ENCODE data around the gene SMARCB1. TPM values are rescaled to one million over a fixed set of nuclear protein-coding genes. Genes with fewer than 3 reads are reported as not detected.

SMARCB1 gene
- 10 to 100 TPM; 37.8 to 61.0 (median 47.7) TPM for total RNA-seq

DNA sequence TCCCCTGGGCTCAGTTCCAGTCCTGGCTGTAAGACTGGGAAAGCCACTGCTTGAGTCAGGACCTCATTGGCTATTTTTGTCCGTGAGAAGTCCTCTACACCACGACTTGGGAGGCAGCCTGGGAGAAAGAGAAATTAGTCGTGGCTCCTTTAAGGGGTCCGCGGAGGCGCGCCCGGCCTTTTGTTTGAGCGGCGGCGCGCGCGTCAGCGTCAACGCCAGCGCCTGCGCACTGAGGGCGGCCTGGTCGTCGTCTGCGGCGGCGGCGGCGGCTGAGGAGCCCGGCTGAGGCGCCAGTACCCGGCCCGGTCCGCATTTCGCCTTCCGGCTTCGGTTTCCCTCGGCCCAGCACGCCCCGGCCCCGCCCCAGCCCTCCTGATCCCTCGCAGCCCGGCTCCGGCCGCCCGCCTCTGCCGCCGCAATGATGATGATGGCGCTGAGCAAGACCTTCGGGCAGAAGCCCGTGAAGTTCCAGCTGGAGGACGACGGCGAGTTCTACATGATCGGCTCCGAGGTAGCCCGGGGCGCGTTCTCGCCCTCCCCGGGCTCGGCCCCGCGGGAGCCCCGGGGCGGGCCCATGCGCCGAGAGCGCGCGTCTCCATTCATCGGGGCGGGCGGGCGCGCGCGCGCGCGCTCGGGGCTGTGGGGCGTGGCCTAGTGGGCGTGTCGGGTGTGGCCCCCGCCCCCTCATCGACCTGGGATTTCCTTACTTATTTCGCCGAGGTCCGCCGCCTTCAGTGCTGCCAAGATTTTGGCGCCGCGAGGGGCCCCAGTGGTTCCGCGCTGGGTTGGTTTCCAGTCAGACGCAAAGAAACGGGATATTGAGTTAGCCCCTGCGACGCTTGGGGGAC is at the start of gene SMARCB1:
SMARCB1 (plus strand) TSS at position 215 of the 848 bp plus-strand sequence; CDS start at position 419, 204 bp downstream.
- H3K4me3 ChIP-seq: peak within 1 kb of the TSS; percentile 75 to 96 (median 84)
- peaks cover 12 to 67% (median 28%) of the 10 kb centered on the region in 3 donors for H3K4me1 ChIP-seq
- no peaks in the 10 kb centered on the region for H3K27me3 ChIP-seq
- WGBS, 2 donors: 0% methylated on average over 1 of the region's 97 CpGs; no CpG with 5 or more reads in 1 of the 2 donors
- peak in 2 of 4 donors; percentile 70 to 86 for TF ChIP-seq POLR2A (IDR thresholded peaks at IDR 0.05)
- TF ChIP-seq, protein P1, sequence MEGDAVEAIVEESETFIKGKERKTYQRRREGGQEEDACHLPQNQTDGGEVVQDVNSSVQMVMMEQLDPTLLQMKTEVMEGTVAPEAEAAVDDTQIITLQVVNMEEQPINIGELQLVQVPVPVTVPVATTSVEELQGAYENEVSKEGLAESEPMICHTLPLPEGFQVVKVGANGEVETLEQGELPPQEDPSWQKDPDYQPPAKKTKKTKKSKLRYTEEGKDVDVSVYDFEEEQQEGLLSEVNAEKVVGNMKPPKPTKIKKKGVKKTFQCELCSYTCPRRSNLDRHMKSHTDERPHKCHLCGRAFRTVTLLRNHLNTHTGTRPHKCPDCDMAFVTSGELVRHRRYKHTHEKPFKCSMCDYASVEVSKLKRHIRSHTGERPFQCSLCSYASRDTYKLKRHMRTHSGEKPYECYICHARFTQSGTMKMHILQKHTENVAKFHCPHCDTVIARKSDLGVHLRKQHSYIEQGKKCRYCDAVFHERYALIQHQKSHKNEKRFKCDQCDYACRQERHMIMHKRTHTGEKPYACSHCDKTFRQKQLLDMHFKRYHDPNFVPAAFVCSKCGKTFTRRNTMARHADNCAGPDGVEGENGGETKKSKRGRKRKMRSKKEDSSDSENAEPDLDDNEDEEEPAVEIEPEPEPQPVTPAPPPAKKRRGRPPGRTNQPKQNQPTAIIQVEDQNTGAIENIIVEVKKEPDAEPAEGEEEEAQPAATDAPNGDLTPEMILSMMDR (IDR thresholded peaks at IDR 0.05): peak in 2 of 6 experiments; percentile 4 to 5
- H3K9me3 ChIP-seq: no peaks in the 10 kb centered on the region
- H3K27ac ChIP-seq: peak within 1 kb of the TSS; percentile 98 to 100 (median 98)
- intact Hi-C loops (cut with DNase I): no loop called here
- peaks cover 0 to 17% (median 0%) of the 10 kb centered on the region in 3 donors for H3K36me3 ChIP-seq
- DNase-seq: peak; percentile 51

DNA sequence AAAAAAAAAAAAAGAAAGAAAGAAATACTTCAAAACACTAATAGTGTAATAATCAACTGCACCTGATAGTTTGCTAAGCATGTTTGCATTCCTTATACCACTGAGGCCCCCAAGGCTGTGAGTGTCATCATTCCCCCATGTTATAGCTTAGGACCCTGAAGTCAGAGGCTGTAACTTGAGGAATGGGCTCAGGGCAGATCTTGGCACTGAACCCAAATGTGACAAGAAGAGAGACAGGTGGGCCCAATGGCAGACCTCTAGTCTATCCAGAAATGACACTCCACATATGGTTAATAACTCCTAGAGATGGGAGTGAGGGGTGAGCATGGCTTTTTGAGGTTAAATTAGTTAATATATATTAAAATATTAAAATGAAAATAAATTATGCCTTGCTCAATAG is 49.1 kb upstream of the SMARCB1 start:
- intact Hi-C loops (cut with DNase I): no loop called here
- H3K4me1 ChIP-seq: peaks cover 0 to 3% (median 0%) of the 10 kb centered on the region in 3 donors
- no peak for TF ChIP-seq POLR2A (IDR thresholded peaks at IDR 0.05)
- TF ChIP-seq, protein P1 (IDR thresholded peaks at IDR 0.05): no peak
- no peaks in the 10 kb centered on the region for H3K27me3 ChIP-seq
- no peaks in the 10 kb centered on the region for H3K9me3 ChIP-seq
- H3K27ac ChIP-seq: no peak overlapping the region
- peaks cover 0 to 19% (median 0%) of the 10 kb centered on the region in 3 donors for H3K36me3 ChIP-seq
- H3K4me3 ChIP-seq: no peak overlapping the region
- no peak for DNase-seq

DNA sequence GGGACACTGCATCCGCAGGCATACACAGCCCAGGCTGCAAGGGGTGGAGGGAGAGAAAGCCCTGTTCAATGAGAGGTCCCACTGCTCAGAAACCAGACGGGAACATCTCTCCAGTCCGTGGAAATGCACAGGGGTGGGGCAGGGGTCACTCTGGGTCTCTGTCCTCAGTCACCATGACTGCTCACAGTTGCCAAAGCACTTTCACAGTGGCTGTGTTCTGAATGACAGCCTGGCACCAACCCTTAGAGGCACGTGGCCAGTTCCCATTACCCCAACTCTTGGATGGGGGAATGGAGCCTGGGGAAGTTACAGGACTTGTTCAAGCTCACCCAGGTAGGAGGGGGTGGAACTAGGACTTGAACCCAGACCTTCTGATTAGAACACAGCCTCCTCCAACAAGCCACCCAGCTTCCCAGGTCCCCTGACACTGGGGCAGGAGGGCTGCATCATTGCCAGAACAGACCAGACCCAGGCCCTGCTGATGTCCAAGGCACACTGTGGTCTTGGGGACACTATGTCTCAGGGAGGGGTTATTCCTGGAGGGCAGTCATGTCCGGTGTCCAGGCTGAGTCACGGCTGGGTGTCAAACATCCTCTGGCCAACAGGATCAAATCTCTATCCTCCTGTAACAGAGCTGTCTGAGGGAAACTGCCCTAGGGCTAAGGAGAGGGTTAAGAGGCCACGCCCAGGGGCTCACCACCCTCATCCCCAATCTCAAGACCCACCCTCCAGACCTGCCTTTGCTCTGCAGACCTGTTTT is 44.1 kb upstream of the SMARCB1 start:
- Histone ChIP-seq H3K4me3 (no peak overlapping the region), H3K36me3 (peaks cover 9 to 50% (median 11%) of the 10 kb centered on the region in 3 donors), H3K27me3 (no peaks in the 10 kb centered on the region), H3K4me1 (peaks cover 0 to 7% (median 0%) of the 10 kb centered on the region in 3 donors), H3K27ac (no peak overlapping the region), H3K9me3 (no peaks in the 10 kb centered on the region)
- no peak for DNase-seq
- TF ChIP-seq POLR2A (IDR thresholded peaks at IDR 0.05): no peak
- TF ChIP-seq, protein P1 (IDR thresholded peaks at IDR 0.05): no peak
- 75 to 76% methylated on average over 3 to 6 of the region's 7 CpGs for WGBS, 2 donors
- intact Hi-C loops (cut with DNase I): no loop called here

DNA sequence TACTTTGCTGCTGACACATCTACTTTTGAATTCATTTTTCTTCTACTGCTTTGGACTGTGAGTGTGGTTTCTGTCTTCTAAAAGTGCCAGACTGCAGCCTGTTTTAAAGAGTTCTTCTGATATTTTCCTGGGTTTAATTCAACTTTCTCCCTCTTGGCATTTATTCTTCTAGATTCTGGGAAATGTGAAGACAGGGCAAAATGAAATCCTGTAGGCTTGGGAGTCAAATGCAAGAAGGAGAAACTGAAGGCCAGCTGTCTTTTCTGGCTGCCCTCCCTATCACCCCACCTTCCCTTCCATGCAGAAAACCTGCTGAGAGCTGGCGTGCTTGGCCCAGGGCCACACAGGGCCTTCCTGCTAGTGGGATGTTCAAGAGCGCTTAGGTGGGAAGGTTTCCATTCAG is 43.5 kb upstream of the SMARCB1 start:
- Histone ChIP-seq H3K9me3 (no peaks in the 10 kb centered on the region), H3K4me3 (no peak overlapping the region), H3K36me3 (peaks cover 9 to 50% (median 11%) of the 10 kb centered on the region in 3 donors), H3K27me3 (no peaks in the 10 kb centered on the region), H3K4me1 (peaks cover 0 to 7% (median 0%) of the 10 kb centered on the region in 3 donors), H3K27ac (no peak overlapping the region)
- intact Hi-C loops (cut with DNase I): no loop called here
- DNase-seq: no peak
- TF ChIP-seq, protein P1 (IDR thresholded peaks at IDR 0.05): no peak
- TF ChIP-seq POLR2A (IDR thresholded peaks at IDR 0.05): no peak
- whole genome bisulfite sequencing, 2 donors: 80% methylated on average over 2 of the region's 2 CpGs; no CpG with 5 or more reads in 1 of the 2 donors
